B cell (primary cell): ENCODE data around the gene TMEM14A. TPM values are rescaled to one million over a fixed set of nuclear protein-coding genes. Genes with fewer than 3 reads are reported as not detected.
"Not testable (repeated sequence)": the region's sequence is repeated elsewhere in the genome, so short reads cannot be mapped to it uniquely, and the experiment has no call there.

ENCODE experiments used
- ATAC-seq: fragments of 200-7000 bp; cut with Tn5 transposase; one replicate; pipeline ENCODE4 v1.10.0; 2021; ENCODE audit warnings: low read depth, mild to moderate bottlenecking, moderate number of reproducible peaks, moderate library complexity
- CTCF ChIA-PET: fragments of 350-600 bp; sonication (Branson Sonifier 250); formaldehyde crosslinking; loops from one replicate; lab custom pipeline; 2021; ENCODE audit warnings: antibody characterized with exemption, inconsistent platforms; lab: Charles Lee
- POLR2A ChIA-PET: fragments of 350-600 bp; sonication (Branson Sonifier 250); formaldehyde crosslinking; loops from one replicate; lab custom pipeline; 2021; ENCODE audit warnings: antibody characterized with exemption; lab: Charles Lee
- DNase-seq: peaks from one replicate; pipeline ENCODE4 v3.0.0; 2013
- H2AFZ ChIP-seq: 2 replicates; pipeline ENCODE4 v1.6.1; 2012; ENCODE audit warnings: mild to moderate bottlenecking, low read depth, low read length; ENCODE audit not compliant: insufficient read depth, poor library complexity, severe bottlenecking
- H3K27ac ChIP-seq, 2 donors: 1 replicate in 1 of 2; 2 replicates in 1 of 2; pipeline ENCODE4 v1.5.1; 2012 to 2013; ENCODE audit warnings: low read length in 2 of 2, mild to moderate bottlenecking in 2 of 2, moderate library complexity in 1 of 2
- H3K27me3 ChIP-seq, 4 experiments: fragments of 200-600 bp in 1 of 4; sonication (generic) in 1 of 4; replicated peaks in 1 of 4; 1 replicate in 2 of 4; 2 replicates in 2 of 4; pipeline versions ENCODE4 v1.6.1 to v1.7.0; 2013 to 2016; ENCODE audit warnings: low read length in 3 of 4, mild to moderate bottlenecking in 2 of 4, mixed read lengths in 1 of 4, moderate library complexity in 1 of 4; ENCODE audit not compliant: insufficient read depth in 4 of 4, control insufficient read depth in 3 of 4; ENCODE audit errors: control extremely low read depth in 1 of 4
- H3K36me3 ChIP-seq, 2 experiments: replicated peaks in 1 of 2; 1 replicate in 1 of 2; 2 replicates in 1 of 2; pipeline versions ENCODE4 v1.6.1 to v1.7.1; 2013; ENCODE audit warnings: low read length in 1 of 2; ENCODE audit not compliant: insufficient read depth in 2 of 2, control insufficient read depth in 1 of 2; ENCODE audit errors: control extremely low read depth in 1 of 2, extremely low read depth in 1 of 2
- H3K4me1 ChIP-seq, 2 donors: fragments of 200-600 bp in 1 of 2; sonication (generic) in 1 of 2; 1 replicate in 1 of 2; 2 replicates in 1 of 2; pipeline versions ENCODE4 v1.5.1 to v1.6.1; 2013 to 2017; ENCODE audit warnings: low read length in 2 of 2; ENCODE audit not compliant: control insufficient read depth in 2 of 2, insufficient read depth in 2 of 2
- H3K4me2 ChIP-seq: replicated peaks from 2 replicates; pipeline ENCODE3; 2012; ENCODE audit warnings: mild to moderate bottlenecking, low read depth, low read length; ENCODE audit not compliant: poor library complexity, severe bottlenecking
- H3K4me3 ChIP-seq, 5 experiments: fragments of 200-600 bp in 1 of 5; sonication (generic) in 1 of 5; 1 replicate in 3 of 5; 2 replicates in 2 of 5; pipeline versions ENCODE4 v1.5.1 to v1.7.0; 2011 to 2016; ENCODE audit warnings: low read length in 4 of 5, mild to moderate bottlenecking in 4 of 5, low read depth in 2 of 5, control low read depth in 1 of 5, moderate library complexity in 1 of 5; ENCODE audit not compliant: insufficient read depth in 1 of 5; ENCODE audit errors: control extremely low read depth in 1 of 5, extremely low read depth in 1 of 5
- H3K79me2 ChIP-seq: fragments of 200-600 bp; sonication (generic); one replicate; pipeline ENCODE4 v1.6.0; 2016; ENCODE audit warnings: low read length; ENCODE audit not compliant: control insufficient read depth, insufficient read depth
- H3K9ac ChIP-seq: fragments of 200-600 bp; sonication (generic); 2 replicates; pipeline ENCODE4 v1.6.1; 2017; ENCODE audit warnings: mild to moderate bottlenecking, low read length, moderate library complexity
- H3K9me3 ChIP-seq, 3 donors: one replicate each; pipeline versions ENCODE4 v1.6.1 to v1.7.1; 2013; ENCODE audit warnings: low read length in 2 of 3; ENCODE audit not compliant: control insufficient read depth in 2 of 3, insufficient read depth in 1 of 3; ENCODE audit errors: control extremely low read depth in 1 of 3
- H4K20me1 ChIP-seq: 2 replicates; pipeline ENCODE4 v1.6.0; 2012; ENCODE audit warnings: mild to moderate bottlenecking, low read length; ENCODE audit not compliant: insufficient read depth, control insufficient read depth, poor library complexity, severe bottlenecking
- H3K27ac Mint-ChIP-seq: one replicate; pipeline ENCODE4 v1.8.0; 2021; ENCODE audit warnings: mixed read lengths
- H3K27me3 Mint-ChIP-seq: one replicate; pipeline ENCODE4 v1.8.0; 2021; ENCODE audit warnings: mixed read lengths
- H3K4me1 Mint-ChIP-seq: one replicate; pipeline ENCODE4 v1.8.0; 2021; ENCODE audit warnings: mixed read lengths
- H3K4me3 Mint-ChIP-seq: one replicate; pipeline ENCODE4 v1.8.0; 2021; ENCODE audit warnings: mixed read lengths
- H3K9me3 Mint-ChIP-seq: one replicate; pipeline ENCODE4 v1.8.0; 2022; ENCODE audit warnings: mixed read lengths; ENCODE audit not compliant: insufficient read depth
- CTCF ChIP-seq: fragments of 200-600 bp; IDR thresholded peaks from one replicate; pipeline ENCODE4 v1.8.0; 2022; ENCODE audit warnings: antibody characterized with exemption, mild to moderate bottlenecking
- EZH2 ChIP-seq: IDR thresholded peaks from 2 replicates; pipeline ENCODE4 v1.6.1; 2012; ENCODE audit warnings: borderline replicate concordance, low read depth, mild to moderate bottlenecking, moderate library complexity, low read length; ENCODE audit not compliant: insufficient read depth, poor library complexity, severe bottlenecking
- WGBS: methylation state at CpG from one replicate; pipeline ENCODE4 v1.1.5; 2013; ENCODE audit warnings: missing lambda C conversion rate; ENCODE audit not compliant: insufficient coverage; 5-methylcytosine and 5-hydroxymethylcytosine counted together
- intact Hi-C: fragments of 100-400 bp; cut with micrococcal nuclease; formaldehyde crosslinking; loops from one replicate; pipeline ENCODE4 v1.10.0; 2022
- polyA plus RNA-seq: library from polyadenylated mRNA; depleted of rRNA; stranded (reverse); fragments of >200 nt; gene quantifications from 2 replicates; pipeline ENCODE4 v1.2.3, GENCODE V29; 2012
- total RNA-seq, 2 donors: library from RNA; stranded (reverse); fragments of 120-200 nt in 1 of 2; gene quantifications; 1 replicate in 1 of 2; 2 replicates in 1 of 2; pipeline versions ENCODE4 v1.2.3 to v1.2.4, GENCODE V29; 2013 to 2022

The TMEM14A gene
- total and polyA plus RNA-seq, 2 donors (not counting 1 experiment from before 2014, with no cell fraction given), result 5.2 to 9.5 TPM

GRCh38 chr6:52712136-52712535, 41.2 kb downstream of the TMEM14A start:
- Histone ChIP-seq H3K27ac (no peak overlapping the region), H3K4me3 (no peak overlapping the region), H3K9me3 (peaks cover 0 to 3% (median 0%) of the 10 kb centered on the region in 3 donors), H3K9ac (no peak overlapping the region), H3K4me2 (no peak overlapping the region), H3K27me3 (no peaks in the 10 kb centered on the region), H3K36me3 (no peaks in the 10 kb centered on the region), H4K20me1 (no peaks in the 10 kb centered on the region), H3K79me2 (no peaks in the 10 kb centered on the region), H2AFZ (no peak overlapping the region), H3K4me1 (no peaks in the 10 kb centered on the region)
- WGBS, result 87% methylated on average over 1 of the region's 2 CpGs
- ATAC-seq (no peak), DNase-seq (no peak)
- H3K4me1 Mint-ChIP-seq, result no peaks in the 10 kb centered on the region
- H3K27ac Mint-ChIP-seq, result no peak overlapping the region
- TF ChIP-seq EZH2 (no peak), CTCF (no peak)
- ChIA-PET CTCF (interaction anchor here (0.5 kb wide), 1 partner anchor 771 kb away, joined by 4 read pairs; no protein-coding TSS in a partner anchor), POLR2A (no interaction called here)
- H3K27me3 Mint-ChIP-seq, result peaks cover 15% of the 10 kb centered on the region
- intact Hi-C loops, result no loop called here
- H3K4me3 Mint-ChIP-seq, result no peak overlapping the region
- no peaks in the 10 kb centered on the region for H3K9me3 Mint-ChIP-seq

- H3K9ac ChIP-seq, DNase-seq, intact Hi-C loops, H3K27ac ChIP-seq, H3K9me3 ChIP-seq, ATAC-seq, H3K4me3 Mint-ChIP-seq, H3K27ac Mint-ChIP-seq, H3K36me3 ChIP-seq, H3K9me3 Mint-ChIP-seq, H3K4me3 ChIP-seq, H3K79me2 ChIP-seq, H4K20me1 ChIP-seq, H2AFZ ChIP-seq, POLR2A ChIA-PET, H3K4me1 ChIP-seq, H3K27me3 ChIP-seq, H3K4me2 ChIP-seq, H3K4me1 Mint-ChIP-seq: not testable (repeated sequence)
- WGBS, result 88% methylated on average over 7 of the region's 9 CpGs
- peaks cover 15% of the 10 kb centered on the region for H3K27me3 Mint-ChIP-seq
- CTCF ChIA-PET, result interaction anchor here (0.7 to 2.3 kb wide), 4 partner anchors 10 to 1015 kb away, joined by 3 to 7 read pairs (median 4); no protein-coding TSS in a partner anchor
Measured at GRCh38 chr6:52714761-52715160, 43.8 kb downstream of the TMEM14A start.
